A549 (cell line): ENCODE results near the gene KRT84.

ENCODE experiments used
- FOSB ChIP-seq: fragments of 250-450 bp; sonication (Bioruptor Pico); IDR thresholded peaks from 2 replicates; pipeline ENCODE4 v1.5.0; 2020; ENCODE audit warnings: mild to moderate bottlenecking, moderate library complexity
- HOXB13 ChIP-seq: fragments of 250-450 bp; sonication (Bioruptor Pico); IDR thresholded peaks from 2 replicates; pipeline ENCODE4 v1.5.0; 2020; ENCODE audit warnings: low read depth, mild to moderate bottlenecking, moderate library complexity
- KDM1A ChIP-seq: fragments of 200-600 bp; sonication (generic); IDR thresholded peaks from 2 replicates; pipeline ENCODE4 v1.6.1; 2016; ENCODE audit warnings: low read depth, mild to moderate bottlenecking
- POLR2A ChIP-seq: IDR thresholded peaks from 2 replicates; pipeline ENCODE4 v1.6.1; 2012; ENCODE audit warnings: mild to moderate bottlenecking, low read length
- POLR2AphosphoS2 ChIP-seq: conservative IDR thresholded peaks from 2 replicates; pipeline ENCODE4 v1.6.1; 2012; ENCODE audit warnings: low read length, improper control_type of control experiment, inconsistent platforms
- RAD21 ChIP-seq, 2 experiments: fragments of >200 bp in 1 of 2; sonication (Bioruptor Twin) in 1 of 2; formaldehyde crosslinking in 1 of 2; IDR thresholded peaks in 1 of 2; conservative IDR thresholded peaks in 1 of 2; 2 replicates in 1 of 2; 3 replicates in 1 of 2; pipeline ENCODE4 v1.6.1; 2012 to 2018; ENCODE audit warnings: inconsistent platforms in 1 of 2
- TF ChIP-seq, protein P1 (sequence below): fragments of >200 bp; sonication (Bioruptor Twin); formaldehyde crosslinking; IDR thresholded peaks from 3 replicates; pipeline ENCODE4 v1.5.1; 2016
- TF ChIP-seq, protein P2 (sequence below): IDR thresholded peaks from 2 replicates; pipeline ENCODE4 v1.6.1; 2012
- TF ChIP-seq, protein P3 (sequence below): IDR thresholded peaks from 2 replicates; pipeline ENCODE4 v1.6.1; 2012
- TF ChIP-seq, protein P4 (sequence below): fragments of 200-600 bp; sonication (generic); IDR thresholded peaks from 2 replicates; pipeline ENCODE4 v1.6.1; 2016; ENCODE audit warnings: antibody characterized with exemption, mild to moderate bottlenecking, moderate library complexity

DNA sequence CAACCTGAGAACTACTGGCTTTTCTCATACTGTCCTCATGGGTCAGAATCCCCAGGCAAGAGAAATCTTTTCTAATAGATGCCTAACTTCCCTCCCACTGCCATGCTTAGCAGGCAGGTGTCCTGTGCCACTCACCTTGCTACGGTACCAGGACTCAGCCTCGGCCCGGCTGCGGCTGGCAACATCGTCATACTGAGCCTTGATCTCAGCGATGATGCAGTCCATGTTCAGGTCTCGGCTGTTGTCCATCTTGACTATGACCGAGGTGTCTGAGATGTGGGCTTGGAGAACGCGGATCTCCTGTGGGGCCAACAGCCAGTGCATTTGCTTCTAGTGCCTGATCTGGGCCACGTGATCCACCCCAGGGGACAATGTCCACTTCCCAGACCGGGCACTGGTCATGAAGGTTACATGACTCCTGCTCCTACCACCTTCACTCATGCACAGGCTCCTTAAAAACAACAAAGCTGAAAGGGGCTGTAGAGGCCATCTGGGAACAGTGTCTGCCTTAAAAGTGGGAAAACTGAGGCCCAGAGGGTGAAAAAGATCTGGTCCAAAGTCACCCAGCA lies 22.3 kb downstream of the KRT84 start:
- TF ChIP-seq, protein P1, sequence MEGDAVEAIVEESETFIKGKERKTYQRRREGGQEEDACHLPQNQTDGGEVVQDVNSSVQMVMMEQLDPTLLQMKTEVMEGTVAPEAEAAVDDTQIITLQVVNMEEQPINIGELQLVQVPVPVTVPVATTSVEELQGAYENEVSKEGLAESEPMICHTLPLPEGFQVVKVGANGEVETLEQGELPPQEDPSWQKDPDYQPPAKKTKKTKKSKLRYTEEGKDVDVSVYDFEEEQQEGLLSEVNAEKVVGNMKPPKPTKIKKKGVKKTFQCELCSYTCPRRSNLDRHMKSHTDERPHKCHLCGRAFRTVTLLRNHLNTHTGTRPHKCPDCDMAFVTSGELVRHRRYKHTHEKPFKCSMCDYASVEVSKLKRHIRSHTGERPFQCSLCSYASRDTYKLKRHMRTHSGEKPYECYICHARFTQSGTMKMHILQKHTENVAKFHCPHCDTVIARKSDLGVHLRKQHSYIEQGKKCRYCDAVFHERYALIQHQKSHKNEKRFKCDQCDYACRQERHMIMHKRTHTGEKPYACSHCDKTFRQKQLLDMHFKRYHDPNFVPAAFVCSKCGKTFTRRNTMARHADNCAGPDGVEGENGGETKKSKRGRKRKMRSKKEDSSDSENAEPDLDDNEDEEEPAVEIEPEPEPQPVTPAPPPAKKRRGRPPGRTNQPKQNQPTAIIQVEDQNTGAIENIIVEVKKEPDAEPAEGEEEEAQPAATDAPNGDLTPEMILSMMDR, result no peak
- TF ChIP-seq HOXB13 (CRISPR knock-in tag) (no peak), POLR2A (no peak), FOSB (CRISPR knock-in tag) (no peak), RAD21 (conservative IDR thresholded peaks at IDR 0.05 in 1 of 2, IDR thresholded peaks at IDR 0.05 in 1 of 2) (no peak), POLR2AphosphoS2 (no peak), KDM1A (no peak)
- TF ChIP-seq, protein P2, sequence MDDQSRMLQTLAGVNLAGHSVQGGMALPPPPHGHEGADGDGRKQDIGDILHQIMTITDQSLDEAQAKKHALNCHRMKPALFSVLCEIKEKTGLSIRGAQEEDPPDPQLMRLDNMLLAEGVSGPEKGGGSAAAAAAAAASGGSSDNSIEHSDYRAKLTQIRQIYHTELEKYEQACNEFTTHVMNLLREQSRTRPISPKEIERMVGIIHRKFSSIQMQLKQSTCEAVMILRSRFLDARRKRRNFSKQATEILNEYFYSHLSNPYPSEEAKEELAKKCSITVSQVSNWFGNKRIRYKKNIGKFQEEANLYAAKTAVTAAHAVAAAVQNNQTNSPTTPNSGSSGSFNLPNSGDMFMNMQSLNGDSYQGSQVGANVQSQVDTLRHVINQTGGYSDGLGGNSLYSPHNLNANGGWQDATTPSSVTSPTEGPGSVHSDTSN, result no peak
- TF ChIP-seq, protein P3, sequence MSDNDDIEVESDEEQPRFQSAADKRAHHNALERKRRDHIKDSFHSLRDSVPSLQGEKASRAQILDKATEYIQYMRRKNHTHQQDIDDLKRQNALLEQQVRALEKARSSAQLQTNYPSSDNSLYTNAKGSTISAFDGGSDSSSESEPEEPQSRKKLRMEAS, result no peak
- TF ChIP-seq, protein P4, sequence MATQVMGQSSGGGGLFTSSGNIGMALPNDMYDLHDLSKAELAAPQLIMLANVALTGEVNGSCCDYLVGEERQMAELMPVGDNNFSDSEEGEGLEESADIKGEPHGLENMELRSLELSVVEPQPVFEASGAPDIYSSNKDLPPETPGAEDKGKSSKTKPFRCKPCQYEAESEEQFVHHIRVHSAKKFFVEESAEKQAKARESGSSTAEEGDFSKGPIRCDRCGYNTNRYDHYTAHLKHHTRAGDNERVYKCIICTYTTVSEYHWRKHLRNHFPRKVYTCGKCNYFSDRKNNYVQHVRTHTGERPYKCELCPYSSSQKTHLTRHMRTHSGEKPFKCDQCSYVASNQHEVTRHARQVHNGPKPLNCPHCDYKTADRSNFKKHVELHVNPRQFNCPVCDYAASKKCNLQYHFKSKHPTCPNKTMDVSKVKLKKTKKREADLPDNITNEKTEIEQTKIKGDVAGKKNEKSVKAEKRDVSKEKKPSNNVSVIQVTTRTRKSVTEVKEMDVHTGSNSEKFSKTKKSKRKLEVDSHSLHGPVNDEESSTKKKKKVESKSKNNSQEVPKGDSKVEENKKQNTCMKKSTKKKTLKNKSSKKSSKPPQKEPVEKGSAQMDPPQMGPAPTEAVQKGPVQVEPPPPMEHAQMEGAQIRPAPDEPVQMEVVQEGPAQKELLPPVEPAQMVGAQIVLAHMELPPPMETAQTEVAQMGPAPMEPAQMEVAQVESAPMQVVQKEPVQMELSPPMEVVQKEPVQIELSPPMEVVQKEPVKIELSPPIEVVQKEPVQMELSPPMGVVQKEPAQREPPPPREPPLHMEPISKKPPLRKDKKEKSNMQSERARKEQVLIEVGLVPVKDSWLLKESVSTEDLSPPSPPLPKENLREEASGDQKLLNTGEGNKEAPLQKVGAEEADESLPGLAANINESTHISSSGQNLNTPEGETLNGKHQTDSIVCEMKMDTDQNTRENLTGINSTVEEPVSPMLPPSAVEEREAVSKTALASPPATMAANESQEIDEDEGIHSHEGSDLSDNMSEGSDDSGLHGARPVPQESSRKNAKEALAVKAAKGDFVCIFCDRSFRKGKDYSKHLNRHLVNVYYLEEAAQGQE, result no peak
